ENCODE measurements around the gene FNBP1. TPM values are rescaled to one million over a fixed set of nuclear protein-coding genes. Genes with fewer than 3 reads are reported as not detected.

Gene FNBP1
- total and polyA plus RNA-seq, 3 donors from 2014 or later = 37.9 to 89.2 (median 76.6) TPM

DNA sequence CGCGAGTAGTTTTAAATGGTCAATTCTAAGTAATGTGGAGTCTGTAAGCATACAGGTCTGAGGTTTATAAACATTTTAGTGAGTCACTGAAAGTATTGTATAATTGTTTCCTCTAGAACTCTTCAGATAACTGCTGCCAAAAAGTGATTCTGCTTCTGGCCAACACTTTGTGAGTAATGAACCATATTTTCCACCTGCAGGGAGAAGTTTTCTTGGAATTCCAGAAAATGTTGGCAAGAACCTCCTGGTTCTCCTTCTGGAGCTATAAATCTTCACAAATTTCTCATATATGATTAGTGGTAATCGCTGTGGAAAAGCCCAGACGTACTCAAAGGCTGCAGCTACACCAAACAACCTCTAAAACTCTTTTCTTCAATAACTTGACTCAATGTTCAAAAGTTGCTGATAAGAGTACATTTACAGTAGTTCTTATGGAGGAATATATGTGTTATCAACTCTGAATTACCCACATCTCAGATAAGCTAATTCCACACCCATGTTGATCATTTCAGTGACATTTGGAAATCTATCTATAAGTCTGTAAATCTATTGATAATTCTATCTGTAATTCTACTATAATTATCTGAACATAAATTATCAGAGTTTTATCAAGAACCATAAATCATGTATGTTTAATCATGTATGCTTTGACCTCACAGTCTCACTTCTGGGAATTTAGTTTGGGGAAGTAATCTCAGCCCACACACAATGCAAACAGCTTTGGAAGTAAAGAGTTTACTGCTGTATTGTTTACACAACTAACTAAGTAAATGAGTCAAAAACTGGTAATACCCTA is 74.1 kb downstream of the FNBP1 start:
- no peak overlapping the region for H3K4me3 ChIP-seq
- no peaks in the 10 kb centered on the region for H3K27me3 ChIP-seq
- H3K9me3 ChIP-seq = no peaks in the 10 kb centered on the region
- no peak for DNase-seq
- TF ChIP-seq CTCF (IDR thresholded peaks at IDR 0.05) (no peak), POLR2A (IDR thresholded peaks at IDR 0.05) (no peak)
- peak overlapping the region in 1 of 2 donors; percentile 21 for H3K27ac ChIP-seq
- intact Hi-C loops (cut with DNase I; ENCODE audit: low total_unique reads) = no loop called here
- 45 to 48% methylated on average over 4 of the region's 4 CpGs for WGBS, 2 donors
- H3K4me1 ChIP-seq = peaks cover 23% of the 10 kb centered on the region
- no peaks in the 10 kb centered on the region for H3K36me3 ChIP-seq (ENCODE audit: low read depth, missing control alignments)

GRCh38 chr9:129964901-129965734 is 77.9 kb downstream of the FNBP1 start:
- Histone ChIP-seq H3K4me1 (peaks cover 41% of the 10 kb centered on the region), H3K27me3 (no peaks in the 10 kb centered on the region), H3K36me3 (ENCODE audit: low read depth, missing control alignments) (no peaks in the 10 kb centered on the region), H3K9me3 (no peaks in the 10 kb centered on the region), H3K4me3 (no peak overlapping the region), H3K27ac (peak overlapping the region; percentile 89 to 91)
- peak; percentile 42 for DNase-seq
- 73 to 74% methylated on average over 21 of the region's 21 CpGs for WGBS, 2 donors
- intact Hi-C loops (cut with DNase I; ENCODE audit: low total_unique reads) = no loop called here
- TF ChIP-seq CTCF (IDR thresholded peaks at IDR 0.05) (no peak), POLR2A (IDR thresholded peaks at IDR 0.05) (no peak)

DNA sequence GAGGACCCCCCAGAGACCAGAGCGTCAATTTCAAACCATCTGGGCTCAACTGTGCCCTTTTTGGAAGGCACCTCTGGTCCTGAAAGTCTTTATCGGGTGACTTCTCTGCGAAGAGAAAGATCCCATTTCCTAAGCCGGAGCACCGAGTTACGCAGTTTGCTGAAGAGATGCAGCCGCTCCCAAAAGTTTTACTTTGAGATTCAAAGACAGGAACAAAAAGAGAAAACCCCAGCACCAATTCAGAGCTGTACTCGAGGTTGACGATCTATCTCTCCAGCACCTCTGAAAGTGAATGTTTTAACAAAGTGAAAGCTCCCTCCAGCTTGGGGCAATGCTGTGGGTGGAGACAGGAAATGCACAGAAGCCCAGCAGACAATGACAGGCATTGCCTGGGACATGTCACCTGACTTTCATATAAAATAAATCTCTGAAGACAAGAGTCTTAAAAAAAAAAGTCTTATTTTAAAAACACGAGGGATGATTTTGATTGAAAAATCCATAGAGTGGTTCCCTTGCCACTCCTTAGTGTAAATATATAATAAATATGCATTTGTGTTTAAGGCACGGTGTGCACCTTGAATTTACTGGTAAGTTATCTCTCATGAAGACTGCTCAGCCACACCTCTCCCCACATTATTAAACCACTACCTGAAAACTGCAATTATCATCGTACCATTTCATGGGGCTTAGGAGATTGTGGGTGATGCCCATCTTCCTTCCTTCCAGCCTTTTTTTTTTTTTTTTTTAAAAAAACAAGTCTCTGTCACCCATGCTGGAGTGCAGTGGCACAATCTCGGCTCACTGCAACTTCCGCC is 79.9 kb downstream of the FNBP1 start:
- Histone ChIP-seq H3K9me3 (no peaks in the 10 kb centered on the region), H3K36me3 (ENCODE audit: low read depth, missing control alignments) (no peaks in the 10 kb centered on the region), H3K4me1 (peaks cover 34% of the 10 kb centered on the region), H3K27me3 (no peaks in the 10 kb centered on the region), H3K4me3 (peak overlapping the region; percentile 29 to 32), H3K27ac (peak overlapping the region; percentile 89 to 91)
- DNase-seq = peak; percentile 60
- TF ChIP-seq CTCF (IDR thresholded peaks at IDR 0.05) = no peak
- no peak for TF ChIP-seq POLR2A (IDR thresholded peaks at IDR 0.05)
- intact Hi-C loops (cut with DNase I; ENCODE audit: low total_unique reads) = no loop called here
- WGBS, 2 donors = 29 to 32% methylated on average over 14 of the region's 14 CpGs

DNA sequence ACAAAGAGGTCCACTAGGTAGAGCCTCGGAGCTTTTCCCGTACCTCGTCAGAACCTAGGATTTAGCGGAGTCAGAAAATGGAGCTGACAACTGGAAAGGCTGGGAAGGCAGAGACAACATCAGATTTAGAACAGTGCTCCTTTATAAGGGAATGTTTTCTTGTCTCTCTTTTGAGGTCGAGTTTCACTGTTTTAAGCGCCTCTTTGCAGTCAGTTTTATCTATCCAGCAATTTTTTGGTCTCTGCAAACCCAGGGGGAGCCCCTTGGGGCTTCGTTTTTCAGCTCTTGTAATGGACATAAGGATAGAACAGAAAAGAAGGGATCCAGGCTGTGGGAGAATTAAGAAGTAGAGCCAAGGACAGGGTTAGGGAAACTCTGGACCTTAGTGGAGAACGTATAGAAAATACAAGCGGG is 80.5 kb downstream of the FNBP1 start:
- TF ChIP-seq POLR2A (IDR thresholded peaks at IDR 0.05) = no peak
- TF ChIP-seq CTCF (IDR thresholded peaks at IDR 0.05) = peak in 1 of 3 experiments; percentile 0
- no peaks in the 10 kb centered on the region for H3K36me3 ChIP-seq (ENCODE audit: low read depth, missing control alignments)
- H3K4me3 ChIP-seq = peak overlapping the region; percentile 29 to 32
- DNase-seq = no peak
- no peaks in the 10 kb centered on the region for H3K27me3 ChIP-seq
- no peaks in the 10 kb centered on the region for H3K9me3 ChIP-seq
- intact Hi-C loops (cut with DNase I; ENCODE audit: low total_unique reads) = no loop called here
- WGBS, 2 donors = 13 to 15% methylated on average over 9 of the region's 9 CpGs
- H3K27ac ChIP-seq = peak overlapping the region; percentile 89 to 91
- peaks cover 34% of the 10 kb centered on the region for H3K4me1 ChIP-seq
